Activated naive CD4-positive, alpha-beta T cell treated with anti-CD3 and anti-CD28 coated beads for 36 hours (primary cell): ENCODE measurements around the gene ARMC2. TPM values are rescaled to one million over a fixed set of nuclear protein-coding genes. Genes with fewer than 3 reads are reported as not detected.

Source experiments
- CTCF ChIA-PET: fragments of 350-600 bp; sonication (Branson Sonifier 250); formaldehyde crosslinking; loops from one replicate; lab custom pipeline; 2021; ENCODE audit warnings: antibody characterized with exemption; lab: Charles Lee
- DNase-seq: peaks from one replicate; pipeline ENCODE4 v3.0.0-alpha.2; 2020
- H3K27ac Mint-ChIP-seq: one replicate; pipeline ENCODE4 v1.8.0; 2021; ENCODE audit warnings: mild to moderate bottlenecking, mixed read lengths
- H3K27me3 Mint-ChIP-seq: one replicate; pipeline ENCODE4 v1.8.0; 2021; ENCODE audit warnings: low read depth, mixed read lengths
- H3K36me3 Mint-ChIP-seq: one replicate; pipeline ENCODE4 v1.8.0; 2021; ENCODE audit warnings: low read depth, mixed read lengths
- H3K4me1 Mint-ChIP-seq: one replicate; pipeline ENCODE4 v1.8.0; 2021; ENCODE audit warnings: low read depth, mixed read lengths
- H3K4me3 Mint-ChIP-seq: one replicate; pipeline ENCODE4 v1.8.0; 2021; ENCODE audit warnings: mild to moderate bottlenecking, moderate library complexity, mixed read lengths
- H3K9me3 Mint-ChIP-seq: one replicate; pipeline ENCODE4 v1.8.0; 2021; ENCODE audit warnings: mixed read lengths
- intact Hi-C: fragments of 100-400 bp; cut with micrococcal nuclease; formaldehyde crosslinking; loops from one replicate; pipeline ENCODE4 v1.15.1; 2023
- total RNA-seq, 2 experiments: library from RNA; stranded (reverse); gene quantifications; one replicate each; pipeline ENCODE4 v1.2.3, GENCODE V29; 2021

The ARMC2 gene
- total RNA-seq, 2 experiments from 2014 or later, result 3.6 to 3.9 TPM

DNA sequence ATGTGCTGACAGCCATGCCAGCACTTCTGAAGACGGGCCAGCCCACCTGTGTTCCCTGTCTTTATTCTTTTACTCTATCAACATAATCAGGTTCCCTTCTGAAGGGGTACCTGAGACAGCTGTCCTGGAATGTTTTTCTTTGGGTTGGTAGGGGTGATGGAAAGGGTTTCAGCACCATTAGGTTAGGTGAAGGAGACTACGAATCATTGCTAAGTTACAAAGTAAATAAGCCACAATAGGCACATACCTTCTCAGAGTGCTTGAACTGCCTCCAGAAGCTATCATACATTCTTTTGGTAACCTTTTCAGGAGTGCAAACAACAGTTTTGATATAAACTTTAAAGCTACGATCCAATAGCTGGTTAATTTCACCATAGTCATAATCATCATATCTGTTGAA, 140.1 kb downstream of the ARMC2 start:
- Mint-ChIP-seq H3K9me3 (no peaks in the 10 kb centered on the region), H3K27me3 (no peaks in the 10 kb centered on the region), H3K27ac (no peak overlapping the region), H3K4me1 (no peaks in the 10 kb centered on the region), H3K36me3 (peaks cover 24% of the 10 kb centered on the region), H3K4me3 (no peak overlapping the region)
- no peak for DNase-seq
- intact Hi-C loops, result no loop called here
- CTCF ChIA-PET, result interaction anchor here (0.6 to 1.5 kb wide), 3 partner anchors 74 to 507 kb away, joined by 3 to 5 read pairs (median 4); no protein-coding TSS in a partner anchor

DNA sequence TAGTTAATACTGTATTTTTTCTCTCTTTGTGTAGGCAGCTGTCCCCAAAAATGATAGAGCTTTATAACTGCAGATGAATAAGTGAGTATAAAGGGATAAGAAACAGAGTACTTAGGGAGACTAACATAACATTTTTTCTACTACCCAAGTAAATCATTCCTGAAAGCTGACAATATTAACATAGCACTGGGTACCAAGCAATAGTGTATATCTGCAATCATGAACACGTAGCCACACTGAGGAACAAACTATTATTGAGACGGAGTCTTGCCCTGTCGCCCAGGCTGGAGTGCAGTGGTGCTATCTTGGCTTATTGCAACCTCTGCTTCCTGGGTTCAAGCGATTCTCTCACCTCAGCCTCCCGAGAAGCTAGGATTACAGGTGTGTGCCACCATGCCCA, 140.5 kb downstream of the ARMC2 start:
- peaks cover 24% of the 10 kb centered on the region for H3K36me3 Mint-ChIP-seq
- CTCF ChIA-PET, result interaction anchor here (0.8 kb wide), 1 partner anchor 175 kb away, joined by 3 read pairs; no protein-coding TSS in a partner anchor

DNA sequence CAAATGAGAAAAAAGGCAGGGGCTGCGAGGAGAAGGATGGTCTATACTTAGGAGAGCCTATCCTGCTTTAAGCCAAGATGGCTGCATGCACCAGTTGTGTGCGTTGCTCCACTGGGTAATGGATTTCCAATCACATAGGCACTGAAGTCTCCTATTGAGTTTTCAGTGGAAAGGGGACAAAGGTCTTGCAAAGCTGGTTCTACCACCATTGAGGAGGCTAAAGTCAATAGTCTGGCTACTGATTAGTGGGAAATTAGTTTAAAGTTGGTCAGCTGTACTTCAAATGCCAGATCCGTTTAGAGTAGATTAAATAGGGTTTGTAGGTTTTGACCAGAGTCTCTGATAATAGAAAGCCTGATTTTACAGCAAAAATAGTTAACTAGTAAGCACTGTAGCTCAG, 141.5 kb downstream of the ARMC2 start:
- intact Hi-C loops, result no loop called here
- CTCF ChIA-PET, result no interaction called here
- H3K4me1 Mint-ChIP-seq, result no peaks in the 10 kb centered on the region
- H3K27ac Mint-ChIP-seq, result no peak overlapping the region
- H3K4me3 Mint-ChIP-seq, result no peak overlapping the region
- no peaks in the 10 kb centered on the region for H3K9me3 Mint-ChIP-seq
- DNase-seq, result no peak
- H3K27me3 Mint-ChIP-seq, result no peaks in the 10 kb centered on the region
- peaks cover 24% of the 10 kb centered on the region for H3K36me3 Mint-ChIP-seq

More for the DNA sequence above, 140.5 kb downstream of the ARMC2 start:
- intact Hi-C loops, result no loop called here
- H3K27me3 Mint-ChIP-seq, result no peaks in the 10 kb centered on the region
- no peak overlapping the region for H3K27ac Mint-ChIP-seq
- DNase-seq, result no peak
- H3K4me3 Mint-ChIP-seq, result no peak overlapping the region
- H3K4me1 Mint-ChIP-seq, result no peaks in the 10 kb centered on the region
- H3K9me3 Mint-ChIP-seq, result no peaks in the 10 kb centered on the region

DNA sequence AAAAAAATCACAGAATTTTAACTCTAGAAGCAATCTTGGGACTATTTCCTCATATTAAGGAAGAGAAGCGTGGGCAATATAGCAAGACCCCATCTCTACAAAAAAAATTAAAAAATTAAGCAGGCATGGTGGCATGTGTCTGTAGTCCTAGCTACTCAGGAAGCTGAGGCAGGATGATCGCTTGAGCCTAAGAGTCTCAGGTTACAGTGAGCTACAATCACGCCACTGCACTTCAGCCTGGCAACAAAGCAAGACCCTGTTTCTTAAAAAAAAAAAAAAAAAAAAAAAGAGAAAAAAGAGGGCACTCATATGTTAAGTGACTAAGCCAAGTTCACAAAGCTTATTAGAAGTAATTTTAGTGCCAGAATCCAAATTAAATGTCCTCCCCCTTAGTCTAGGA, 145.7 kb downstream of the ARMC2 start:
- peaks cover 25% of the 10 kb centered on the region for H3K36me3 Mint-ChIP-seq
- CTCF ChIA-PET, result no interaction called here
- no peak for DNase-seq

DNA sequence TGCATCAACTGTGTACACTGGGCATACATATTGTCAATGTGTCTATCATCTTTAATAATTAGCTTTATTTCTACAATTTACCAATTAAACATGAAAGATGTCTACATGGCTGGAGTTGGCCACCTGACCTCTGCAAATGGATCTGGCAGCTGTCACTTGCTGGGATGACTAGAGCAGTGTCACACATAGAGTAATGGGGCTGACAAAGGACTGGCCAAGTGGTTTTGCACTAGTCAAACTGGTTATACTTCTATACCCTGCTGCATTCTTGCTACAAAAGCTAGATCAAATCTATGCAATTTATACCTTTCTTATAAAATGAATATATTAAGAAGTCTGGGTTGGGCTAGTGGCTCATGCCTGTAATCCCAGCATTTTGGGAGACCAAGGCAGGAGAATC, 147.1 kb downstream of the ARMC2 start:
- intact Hi-C loops, result no loop called here
- H3K27ac Mint-ChIP-seq, result no peak overlapping the region
- H3K4me3 Mint-ChIP-seq, result no peak overlapping the region
- H3K4me1 Mint-ChIP-seq, result no peaks in the 10 kb centered on the region
- no peaks in the 10 kb centered on the region for H3K9me3 Mint-ChIP-seq
- no peaks in the 10 kb centered on the region for H3K27me3 Mint-ChIP-seq
- CTCF ChIA-PET, result no interaction called here
- peaks cover 25% of the 10 kb centered on the region for H3K36me3 Mint-ChIP-seq
- no peak for DNase-seq

More for the DNA sequence above, 145.7 kb downstream of the ARMC2 start:
- intact Hi-C loops, result no loop called here
- Mint-ChIP-seq H3K9me3 (no peaks in the 10 kb centered on the region), H3K27me3 (no peaks in the 10 kb centered on the region), H3K27ac (no peak overlapping the region), H3K4me1 (no peaks in the 10 kb centered on the region), H3K4me3 (no peak overlapping the region)

DNA sequence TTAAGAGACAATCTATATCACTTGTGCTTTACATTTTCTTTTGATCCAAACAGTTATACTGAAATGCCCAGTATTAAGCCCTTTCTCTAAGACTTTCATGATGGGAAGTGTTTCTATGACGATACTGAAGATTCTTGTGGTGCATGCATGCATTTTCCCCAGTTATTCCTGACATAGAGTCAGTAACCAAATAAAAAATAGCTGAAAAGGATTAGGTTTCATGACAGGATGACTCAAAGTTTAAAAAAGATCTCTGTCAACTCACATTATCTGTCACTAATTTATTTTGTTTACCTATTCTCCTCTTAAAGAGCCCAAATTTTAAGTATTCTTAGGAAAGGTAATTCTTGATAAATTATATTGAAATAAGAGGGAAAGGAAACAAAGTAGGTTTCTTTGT, 148.0 kb downstream of the ARMC2 start:
- Mint-ChIP-seq H3K36me3 (peaks cover 18% of the 10 kb centered on the region), H3K4me3 (no peak overlapping the region), H3K27ac (no peak overlapping the region), H3K9me3 (no peaks in the 10 kb centered on the region), H3K4me1 (no peaks in the 10 kb centered on the region), H3K27me3 (no peaks in the 10 kb centered on the region)
- CTCF ChIA-PET, result interaction anchor here (0.9 kb wide), 1 partner anchor 48 kb away, joined by 4 read pairs; no protein-coding TSS in a partner anchor
- intact Hi-C loops, result no loop called here
- DNase-seq, result no peak

DNA sequence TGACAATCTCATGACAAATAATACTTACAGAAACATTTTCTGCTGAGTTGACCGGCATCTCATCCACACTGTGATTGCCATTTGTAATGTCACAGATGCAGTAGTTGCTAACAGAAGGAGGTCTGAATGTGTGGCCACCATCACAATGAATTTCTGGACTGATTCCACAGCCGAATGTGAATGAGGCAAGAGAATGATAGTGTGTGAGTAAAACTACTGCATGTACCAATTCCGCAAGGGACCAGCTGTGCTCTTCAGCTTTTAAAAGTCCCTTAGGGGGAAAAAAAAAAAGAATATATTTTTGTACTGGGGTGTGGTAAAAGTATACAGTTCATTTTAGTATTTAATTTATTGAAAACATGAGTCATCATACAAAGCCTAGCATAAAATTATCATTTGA, 150.3 kb downstream of the ARMC2 start:
- Mint-ChIP-seq H3K36me3 (peaks cover 13% of the 10 kb centered on the region), H3K9me3 (no peaks in the 10 kb centered on the region), H3K27ac (no peak overlapping the region), H3K4me3 (no peak overlapping the region), H3K27me3 (no peaks in the 10 kb centered on the region), H3K4me1 (peaks cover 8% of the 10 kb centered on the region)
- CTCF ChIA-PET, result no interaction called here
- no peak for DNase-seq
- intact Hi-C loops, result no loop called here

DNA sequence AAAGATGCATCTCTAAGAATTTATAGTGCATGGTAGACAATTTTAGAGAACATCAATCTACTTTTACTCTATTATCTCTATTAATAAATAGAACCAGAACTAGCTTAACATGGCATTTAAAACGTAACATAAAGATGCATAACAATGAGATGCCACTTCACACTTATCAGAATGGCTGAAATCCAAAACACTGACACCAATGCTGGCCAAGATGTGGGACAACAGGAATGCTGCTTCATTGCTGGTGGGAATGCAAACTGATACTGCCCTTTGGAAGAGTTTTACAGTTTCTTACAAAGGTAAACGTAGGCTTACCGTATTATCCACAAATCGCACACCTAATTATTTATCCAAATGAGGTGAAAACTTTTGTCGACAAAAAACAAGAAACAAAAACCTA, 151.2 kb downstream of the ARMC2 start:
- DNase-seq, result no peak
- no peaks in the 10 kb centered on the region for H3K27me3 Mint-ChIP-seq
- no peak overlapping the region for H3K4me3 Mint-ChIP-seq
- H3K27ac Mint-ChIP-seq, result no peak overlapping the region
- CTCF ChIA-PET, result no interaction called here
- H3K4me1 Mint-ChIP-seq, result peaks cover 10% of the 10 kb centered on the region
- no peaks in the 10 kb centered on the region for H3K9me3 Mint-ChIP-seq
- H3K36me3 Mint-ChIP-seq, result peaks cover 11% of the 10 kb centered on the region
- intact Hi-C loops, result no loop called here

DNA sequence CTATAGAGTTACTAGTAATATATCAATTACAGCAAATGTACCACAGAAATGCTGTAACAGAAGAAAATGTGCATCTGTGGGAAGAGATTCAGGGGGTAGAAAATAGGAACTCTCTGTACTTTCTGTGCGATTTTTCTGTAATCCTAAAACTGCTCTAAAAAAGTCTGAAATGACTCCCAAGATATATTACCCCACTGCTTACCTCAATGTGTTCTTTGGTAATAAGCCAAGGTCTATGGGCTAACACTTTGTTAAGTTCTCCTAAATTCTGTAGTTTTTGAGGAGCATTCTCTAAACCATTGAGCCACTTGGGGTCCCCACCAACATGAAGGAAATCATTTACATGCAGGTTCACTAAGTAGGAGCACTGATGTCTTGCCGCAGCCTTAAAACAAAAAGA, 152.1 kb downstream of the ARMC2 start:
- CTCF ChIA-PET, result no interaction called here
- Mint-ChIP-seq H3K27ac (no peak overlapping the region), H3K27me3 (no peaks in the 10 kb centered on the region), H3K4me3 (no peak overlapping the region), H3K4me1 (peaks cover 18% of the 10 kb centered on the region), H3K36me3 (peaks cover 11% of the 10 kb centered on the region), H3K9me3 (no peaks in the 10 kb centered on the region)
- no peak for DNase-seq
- intact Hi-C loops, result no loop called here

DNA sequence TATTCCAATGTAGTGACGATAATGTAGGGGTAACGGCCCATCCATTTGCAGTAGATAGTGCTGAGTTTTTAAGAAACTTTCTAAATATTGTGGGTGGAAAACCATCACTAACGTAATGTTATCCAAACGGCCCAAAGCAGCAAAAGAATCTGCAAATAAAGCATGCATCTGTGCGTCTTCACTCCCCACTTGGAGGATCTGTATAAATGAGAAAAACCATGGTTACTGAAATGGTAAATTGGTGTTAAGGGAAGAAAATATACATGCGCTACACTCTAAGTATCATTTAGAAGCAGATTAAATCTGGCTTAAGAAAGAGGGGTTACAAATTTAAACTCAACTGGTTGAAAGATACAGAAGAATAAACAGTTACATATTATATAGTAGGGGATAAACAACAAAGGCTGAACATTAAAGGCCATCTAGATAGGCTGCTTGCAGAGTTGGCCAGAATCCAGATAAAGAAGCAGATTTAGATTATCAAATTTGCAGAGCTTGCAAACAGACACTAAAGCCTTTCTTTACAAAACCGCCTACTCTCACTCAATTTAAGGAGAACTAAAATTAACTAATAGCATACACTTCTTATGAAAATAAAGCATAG, 153.2 kb downstream of the ARMC2 start:
- Mint-ChIP-seq H3K4me3 (no peak overlapping the region), H3K27ac (no peak overlapping the region), H3K36me3 (peaks cover 9% of the 10 kb centered on the region), H3K27me3 (no peaks in the 10 kb centered on the region), H3K9me3 (no peaks in the 10 kb centered on the region), H3K4me1 (peaks cover 24% of the 10 kb centered on the region)
- CTCF ChIA-PET, result no interaction called here
- intact Hi-C loops, result no loop called here
- no peak for DNase-seq

DNA sequence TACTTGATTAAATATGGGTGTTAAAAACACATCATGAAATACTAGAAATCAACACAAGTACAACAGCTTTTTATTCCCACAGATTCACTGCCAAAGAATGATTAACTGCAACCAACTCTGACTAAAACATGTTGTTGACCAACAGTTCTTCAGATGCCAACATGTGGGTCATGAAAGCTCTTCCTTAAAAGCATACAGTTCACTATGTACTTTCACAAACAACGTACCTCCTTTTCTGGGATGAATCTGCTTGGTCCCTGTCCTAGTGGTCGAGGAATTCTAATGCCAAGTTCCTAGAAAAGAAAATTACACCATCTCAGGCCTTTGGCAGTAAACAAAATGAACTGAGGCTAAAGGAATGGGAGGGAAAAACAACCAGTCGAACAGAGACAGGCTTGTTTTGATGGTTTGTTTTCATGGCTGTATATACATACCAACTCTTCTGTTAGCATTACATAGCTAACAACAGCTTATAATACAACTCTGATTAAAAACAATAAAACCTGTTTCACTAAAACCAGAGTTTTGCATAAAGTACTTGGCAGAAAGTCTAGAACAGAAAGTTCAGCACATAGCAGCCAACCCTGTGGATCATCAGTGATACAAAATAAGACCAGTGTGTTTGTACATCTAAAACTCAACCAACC, 154.0 kb downstream of the ARMC2 start:
- no peak for DNase-seq
- intact Hi-C loops, result no loop called here
- CTCF ChIA-PET, result interaction anchor here (0.7 kb wide), 1 partner anchor 69 kb away, joined by 3 read pairs; no protein-coding TSS in a partner anchor
- no peak overlapping the region for H3K4me3 Mint-ChIP-seq
- H3K27me3 Mint-ChIP-seq, result no peaks in the 10 kb centered on the region
- peaks cover 32% of the 10 kb centered on the region for H3K4me1 Mint-ChIP-seq
- no peaks in the 10 kb centered on the region for H3K9me3 Mint-ChIP-seq
- peaks cover 7% of the 10 kb centered on the region for H3K36me3 Mint-ChIP-seq
- no peak overlapping the region for H3K27ac Mint-ChIP-seq

DNA sequence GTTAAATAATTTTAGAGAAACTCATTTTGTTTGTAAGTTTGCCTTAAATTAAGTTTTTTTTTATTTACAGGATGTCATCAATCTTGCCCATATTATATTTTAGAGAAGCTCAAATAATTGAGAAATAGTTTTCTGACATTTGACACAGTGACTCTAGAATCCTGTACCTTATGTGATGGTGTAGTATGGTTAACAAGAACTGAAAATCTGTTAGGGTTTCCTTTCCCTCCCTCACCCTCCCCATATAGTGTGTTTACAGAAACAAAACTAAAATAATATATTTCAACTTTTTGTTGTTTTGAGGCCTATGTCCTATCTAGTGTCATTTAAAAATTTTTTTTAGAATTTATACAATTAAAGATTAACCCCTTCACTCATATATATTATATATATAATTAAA, 154.7 kb downstream of the ARMC2 start:
- H3K36me3 Mint-ChIP-seq, result peaks cover 7% of the 10 kb centered on the region
- no peak overlapping the region for H3K4me3 Mint-ChIP-seq
- intact Hi-C loops, result no loop called here
- H3K27ac Mint-ChIP-seq, result no peak overlapping the region
- DNase-seq, result no peak
- no peaks in the 10 kb centered on the region for H3K9me3 Mint-ChIP-seq
- peaks cover 38% of the 10 kb centered on the region for H3K4me1 Mint-ChIP-seq
- CTCF ChIA-PET, result no interaction called here
- H3K27me3 Mint-ChIP-seq, result no peaks in the 10 kb centered on the region

DNA sequence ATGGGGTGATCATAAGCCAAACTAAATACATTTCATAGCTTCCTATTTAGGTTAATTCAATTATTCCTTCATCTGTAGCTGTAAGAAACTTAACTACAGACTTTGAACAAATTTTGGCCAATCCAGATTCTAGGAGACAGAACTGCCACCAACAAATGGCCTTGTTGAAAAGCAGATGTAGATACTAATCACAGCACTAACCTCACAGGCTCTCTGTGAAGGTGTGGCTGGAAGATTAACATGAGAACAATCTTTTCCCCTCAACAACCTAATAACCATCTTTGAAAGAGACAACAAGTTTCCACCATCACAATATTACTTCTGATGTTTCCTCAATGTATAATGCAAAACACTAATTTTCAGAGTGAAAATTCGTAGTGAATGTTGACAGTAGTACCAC, 158.6 kb downstream of the ARMC2 start:
- Mint-ChIP-seq H3K4me3 (no peak overlapping the region), H3K27me3 (no peaks in the 10 kb centered on the region), H3K9me3 (no peaks in the 10 kb centered on the region), H3K36me3 (no peaks in the 10 kb centered on the region), H3K4me1 (peaks cover 49% of the 10 kb centered on the region), H3K27ac (no peak overlapping the region)
- no peak for DNase-seq
- intact Hi-C loops, result loop anchor here (5.0 kb wide), 1 partner anchor 105 kb away; no protein-coding TSS in a partner anchor
- CTCF ChIA-PET, result interaction anchor here (0.7 to 1.5 kb wide), 3 partner anchors 39 to 67 kb away, joined by 3 to 7 read pairs (median 3); no protein-coding TSS in a partner anchor
